NB4 (cell line): ENCODE data around the gene NPEPL1.

Experiments
- CTCF ChIP-seq: IDR thresholded peaks from one replicate; pipeline ENCODE4 v1.5.1; 2012; ENCODE audit warnings: low read depth, low read length
- MAX ChIP-seq: IDR thresholded peaks from 2 replicates; pipeline ENCODE4 v1.6.1; 2011; ENCODE audit warnings: low read depth, low read length
- POLR2A ChIP-seq: IDR thresholded peaks from 2 replicates; pipeline ENCODE4 v1.6.1; 2011; ENCODE audit warnings: mild to moderate bottlenecking; ENCODE audit not compliant: insufficient read length; ENCODE audit errors: extremely low read depth

- TF ChIP-seq CTCF (no peak), POLR2A (no peak), MAX (no peak)
Observed at GRCh38 chr20:58695084-58695722, 2.6 kb downstream of the NPEPL1 start.
